Naive thymus-derived CD4-positive, alpha-beta T cell (primary cell): ENCODE measurements around the gene RASA2. TPM values are rescaled to one million over a fixed set of nuclear protein-coding genes. Genes with fewer than 3 reads are reported as not detected.
"Not testable (repeated sequence)": the region's sequence is repeated elsewhere in the genome, so short reads cannot be mapped to it uniquely, and the experiment has no call there.

Source experiments
- ATAC-seq: fragments of 150-1000 bp; cut with Tn5 transposase; 2 replicates; pipeline ENCODE4 v1.10.0; 2021; ENCODE audit warnings: mild to moderate bottlenecking, moderate library complexity
- CTCF ChIA-PET: fragments of 350-600 bp; sonication (Branson Sonifier 250); formaldehyde crosslinking; loops from one replicate; lab custom pipeline; 2021; ENCODE audit warnings: antibody characterized with exemption; lab: Charles Lee
- POLR2A ChIA-PET: fragments of 350-600 bp; sonication (Branson Sonifier 250); formaldehyde crosslinking; loops from one replicate; lab custom pipeline; 2021; ENCODE audit warnings: antibody characterized with exemption, inconsistent platforms; lab: Charles Lee
- DNase-seq, 9 donors: peaks; one replicate each; pipeline versions ENCODE4 v3.0.0 to v3.0.0-alpha.2; 2020 to 2022; ENCODE audit warnings: mixed read lengths in 1 of 9
- H3K27ac ChIP-seq: one replicate; pipeline ENCODE4 v1.7.0; 2013; ENCODE audit warnings: mild to moderate bottlenecking, low read depth, low read length, moderate library complexity
- H3K27me3 ChIP-seq, 2 donors: one replicate each; pipeline ENCODE4 v1.7.0; 2013; ENCODE audit warnings: low read length in 2 of 2, mild to moderate bottlenecking in 2 of 2, moderate library complexity in 2 of 2; ENCODE audit not compliant: control insufficient read depth in 2 of 2, insufficient read depth in 2 of 2
- H3K36me3 ChIP-seq, 3 experiments: 1 replicate in 2 of 3; 2 replicates in 1 of 3; pipeline ENCODE4 v1.7.0; 2013; ENCODE audit warnings: low read length in 3 of 3, mild to moderate bottlenecking in 3 of 3, moderate library complexity in 1 of 3; ENCODE audit not compliant: insufficient read depth in 3 of 3, control insufficient read depth in 2 of 3
- H3K4me1 ChIP-seq, 2 donors: one replicate each; pipeline ENCODE4 v1.7.0; 2013; ENCODE audit warnings: low read length in 2 of 2, mild to moderate bottlenecking in 2 of 2, moderate library complexity in 1 of 2; ENCODE audit not compliant: control insufficient read depth in 2 of 2, insufficient read depth in 2 of 2
- H3K4me3 ChIP-seq: 2 replicates; pipeline ENCODE4 v1.7.0; 2013; ENCODE audit warnings: mild to moderate bottlenecking, low read length
- H3K9me3 ChIP-seq, 3 experiments: 1 replicate in 2 of 3; 2 replicates in 1 of 3; pipeline ENCODE4 v1.7.0; 2013; ENCODE audit warnings: low read length in 3 of 3; ENCODE audit not compliant: control insufficient read depth in 2 of 3
- H3K27ac Mint-ChIP-seq, 9 donors: one replicate each; pipeline ENCODE4 v1.8.0; 2020 to 2022; ENCODE audit warnings: mixed read lengths in 9 of 9, mild to moderate bottlenecking in 8 of 9, moderate library complexity in 5 of 9, inconsistent platforms in 2 of 9
- H3K27me3 Mint-ChIP-seq, 5 donors: one replicate each; pipeline ENCODE4 v1.8.0; 2021 to 2022; ENCODE audit warnings: mixed read lengths in 5 of 5, mild to moderate bottlenecking in 1 of 5
- H3K36me3 Mint-ChIP-seq, 5 donors: one replicate each; pipeline ENCODE4 v1.8.0; 2020 to 2022; ENCODE audit warnings: mixed read lengths in 5 of 5, mild to moderate bottlenecking in 3 of 5, inconsistent platforms in 1 of 5
- H3K4me1 Mint-ChIP-seq, 7 donors: one replicate each; pipeline ENCODE4 v1.8.0; 2020 to 2022; ENCODE audit warnings: mixed read lengths in 7 of 7, mild to moderate bottlenecking in 3 of 7, inconsistent platforms in 1 of 7
- H3K4me3 Mint-ChIP-seq, 10 donors: one replicate each; pipeline ENCODE4 v1.8.0; 2020 to 2022; ENCODE audit warnings: mild to moderate bottlenecking in 10 of 10, mixed read lengths in 10 of 10, moderate library complexity in 6 of 10, inconsistent platforms in 2 of 10
- H3K9me3 Mint-ChIP-seq, 11 donors: one replicate each; pipeline ENCODE4 v1.8.0; 2020 to 2022; ENCODE audit warnings: mixed read lengths in 11 of 11, mild to moderate bottlenecking in 4 of 11, inconsistent platforms in 1 of 11, moderate library complexity in 1 of 11
- intact Hi-C, 2 donors: fragments of 100-400 bp; cut with micrococcal nuclease; formaldehyde crosslinking; loops; one replicate each; pipeline ENCODE4 v1.15.1; 2023
- polyA plus RNA-seq, 2 donors: library from polyadenylated mRNA; unstranded; fragments of 300-500 nt; fragmentation: Illumina TruSeq; gene quantifications; one replicate each; pipeline ENCODE4 v1.2.3, GENCODE V29; 2021
- total RNA-seq, 6 experiments: library from RNA in 5 of 6; stranded (reverse) in 5 of 6; gene quantifications; 1 replicate in 5 of 6; 2 replicates in 1 of 6; pipeline ENCODE4 v1.2.3 and lab custom pipeline; 2021 to 2026

Gene RASA2
- total and polyA plus RNA-seq, 7 experiments from 2014 or later: 51.0 to 120 (median 77.3) TPM

DNA sequence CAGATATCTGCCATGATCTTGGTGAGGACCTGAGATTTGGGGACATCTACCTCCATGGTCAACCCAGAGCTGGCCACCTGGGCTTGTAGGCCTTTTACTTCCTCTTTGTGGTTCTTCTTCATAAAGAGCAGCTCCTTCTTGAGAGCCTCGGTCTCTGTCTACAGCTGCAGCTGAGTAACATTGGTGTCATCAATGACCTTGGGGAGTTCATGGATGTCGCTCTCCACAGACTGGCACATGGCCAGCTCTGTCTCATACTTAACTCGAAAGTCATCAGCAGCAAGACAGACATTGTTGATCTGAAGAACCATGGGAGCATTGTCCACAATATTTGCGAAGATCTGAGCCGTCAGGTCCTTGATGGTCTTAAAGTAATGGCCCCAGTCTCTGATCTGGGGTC is 15.7 kb upstream of the RASA2 start:
- Mint-ChIP-seq H3K9me3 (peaks cover 0 to 4% (median 0%) of the 10 kb centered on the region in 11 donors), H3K27me3 (peaks cover 0 to 11% (median 0%) of the 10 kb centered on the region in 5 donors), H3K4me3 (no peak overlapping the region), H3K27ac (no peak overlapping the region), H3K4me1 (peaks cover 4 to 21% (median 18%) of the 10 kb centered on the region in 7 donors), H3K36me3 (no peaks in the 10 kb centered on the region)
- DNase-seq: no peak
- ChIA-PET CTCF (interaction anchor here (0.8 to 5.6 kb wide), 6 partner anchors 10 to 91 kb away, joined by 3 to 64 read pairs (median 4); no protein-coding TSS in a partner anchor), POLR2A (interaction anchor here (0.7 kb wide), 1 partner anchor 17 kb away, joined by 5 read pairs; no protein-coding TSS in a partner anchor)
- intact Hi-C loops: no loop called here
- Histone ChIP-seq H3K4me3 (no peak overlapping the region), H3K4me1 (peaks cover 4 to 5% of the 10 kb centered on the region in 2 donors), H3K36me3 (no peaks in the 10 kb centered on the region), H3K27ac (no peak overlapping the region), H3K27me3 (no peaks in the 10 kb centered on the region), H3K9me3 (no peaks in the 10 kb centered on the region)
- ATAC-seq: no peak

DNA sequence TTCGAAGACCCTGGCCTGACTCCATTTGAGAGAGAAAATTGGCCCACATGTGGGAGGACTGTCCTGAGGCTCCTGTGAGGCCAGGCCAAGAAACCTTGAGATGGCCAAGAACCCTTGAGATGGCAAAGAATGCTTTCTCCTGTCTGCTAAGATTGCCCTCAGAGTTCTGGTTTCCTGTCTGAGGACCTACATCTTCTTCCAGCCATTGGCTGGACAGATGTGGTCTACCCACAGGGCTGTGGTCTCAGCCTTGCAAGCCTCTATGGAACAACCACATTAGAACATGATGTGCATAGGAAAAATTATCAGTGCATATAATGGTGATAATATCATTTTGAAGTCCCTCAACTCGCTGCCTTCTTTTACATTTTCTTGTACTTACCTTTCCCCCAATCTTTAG is 10.8 kb upstream of the RASA2 start:
- H3K4me1 ChIP-seq: peaks cover 11% of the 10 kb centered on the region in 2 donors
- Mint-ChIP-seq H3K4me3 (peak overlapping the region in 2 of 10 donors; percentile 13 to 16), H3K9me3 (no peaks in the 10 kb centered on the region), H3K27me3 (peaks cover 0 to 21% (median 0%) of the 10 kb centered on the region in 5 donors), H3K36me3 (peaks cover 0 to 1% (median 0%) of the 10 kb centered on the region in 5 donors), H3K4me1 (peaks cover 21 to 46% (median 28%) of the 10 kb centered on the region in 7 donors), H3K27ac (peak overlapping the region in 4 of 9 donors; percentile 9 to 52 (median 44))
- ChIA-PET POLR2A (interaction anchor here (1.0 to 1.8 kb wide), 3 partner anchors 9 to 11 kb away, joined by 3 to 9 read pairs (median 5); partner anchors contain the start of gene RASA2), CTCF (interaction anchor here (0.7 to 2.7 kb wide), 4 partner anchors 69 to 85 kb away, joined by 3 to 16 read pairs (median 5); no protein-coding TSS in a partner anchor)
- intact Hi-C loops: loop anchor here in 1 of 2 donors (1.0 kb wide), 1 partner anchor 22 kb away; no protein-coding TSS in a partner anchor
- ATAC-seq (peak; percentile 43), DNase-seq (no peak)
- H3K9me3 ChIP-seq: no peaks in the 10 kb centered on the region
- no peaks in the 10 kb centered on the region for H3K27me3 ChIP-seq
- H3K36me3 ChIP-seq: no peaks in the 10 kb centered on the region
- no peak overlapping the region for H3K27ac ChIP-seq
- no peak overlapping the region for H3K4me3 ChIP-seq

DNA sequence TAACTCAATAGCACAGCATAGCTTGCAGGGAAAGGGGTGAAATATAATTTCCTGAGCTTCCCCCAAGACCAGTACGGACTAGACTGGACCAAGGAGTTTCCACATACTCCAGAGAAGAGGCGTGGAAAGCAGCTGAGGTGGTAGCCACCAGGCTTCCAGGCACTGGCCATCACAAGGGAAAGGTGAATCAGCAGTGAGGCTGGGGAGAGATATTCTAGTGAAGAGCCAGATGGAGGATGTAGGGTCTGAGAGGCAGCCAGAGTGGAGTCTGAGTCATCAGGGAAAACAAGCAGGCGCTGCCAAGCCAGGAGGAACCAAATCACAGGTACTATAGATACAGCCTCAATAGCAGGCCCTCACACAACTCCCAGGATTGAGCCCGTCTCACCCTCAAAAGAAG is 9.6 kb upstream of the RASA2 start:
- Histone ChIP-seq H3K36me3 (no peaks in the 10 kb centered on the region), H3K4me1 (peaks cover 11% of the 10 kb centered on the region in 2 donors), H3K4me3 (no peak overlapping the region), H3K9me3 (no peaks in the 10 kb centered on the region), H3K27ac (no peak overlapping the region), H3K27me3 (no peaks in the 10 kb centered on the region)
- Mint-ChIP-seq H3K36me3 (peaks cover 0 to 1% (median 0%) of the 10 kb centered on the region in 5 donors), H3K4me1 (peaks cover 24 to 46% (median 32%) of the 10 kb centered on the region in 7 donors), H3K27ac (no peak overlapping the region), H3K9me3 (no peaks in the 10 kb centered on the region), H3K27me3 (peaks cover 0 to 21% (median 0%) of the 10 kb centered on the region in 5 donors), H3K4me3 (no peak overlapping the region)
- POLR2A ChIA-PET: interaction anchor here (1.5 to 1.8 kb wide), 2 partner anchors 8 to 10 kb away, joined by 5 to 9 read pairs; partner anchors contain the start of gene RASA2
- CTCF ChIA-PET: interaction anchor here (0.6 to 2.7 kb wide), 4 partner anchors 76 to 134 kb away, joined by 3 to 16 read pairs (median 4); no protein-coding TSS in a partner anchor
- DNase-seq (no peak), ATAC-seq (no peak)
- intact Hi-C loops: no loop called here

DNA sequence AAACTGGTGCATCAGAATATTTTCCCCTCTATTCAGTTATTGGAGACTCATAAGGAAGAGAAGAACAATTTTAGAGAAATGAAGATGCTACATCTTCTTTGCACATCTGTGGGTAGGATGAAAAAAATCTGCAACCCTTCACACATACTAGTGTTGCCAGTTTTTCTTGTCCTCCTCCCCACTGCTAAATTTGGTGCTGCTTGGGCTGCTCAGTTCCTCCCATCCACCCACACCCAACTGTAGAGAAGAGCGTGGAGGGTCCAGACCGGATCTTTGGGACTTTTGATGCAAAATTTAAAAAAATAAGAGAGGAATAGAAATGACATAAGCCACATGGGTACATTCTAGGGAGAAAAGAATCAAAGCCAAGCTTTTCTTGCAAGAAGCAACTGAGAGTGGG is 8.7 kb upstream of the RASA2 start:
- Mint-ChIP-seq H3K36me3 (peaks cover 0 to 1% (median 0%) of the 10 kb centered on the region in 5 donors), H3K9me3 (no peaks in the 10 kb centered on the region), H3K27ac (peak overlapping the region in 2 of 9 donors; percentile 36 to 51), H3K27me3 (peaks cover 0 to 21% (median 0%) of the 10 kb centered on the region in 5 donors), H3K4me3 (no peak overlapping the region), H3K4me1 (peaks cover 24 to 46% (median 33%) of the 10 kb centered on the region in 7 donors)
- no peak overlapping the region for H3K27ac ChIP-seq
- no peaks in the 10 kb centered on the region for H3K36me3 ChIP-seq
- intact Hi-C loops: no loop called here
- ChIA-PET CTCF (interaction anchor here (0.6 to 2.7 kb wide), 2 partner anchors 82 to 433 kb away, joined by 8 to 16 read pairs; no protein-coding TSS in a partner anchor), POLR2A (interaction anchor here (1.0 kb wide), 1 partner anchor 9 kb away, joined by 4 read pairs; no protein-coding TSS in a partner anchor)
- no peak for DNase-seq
- H3K27me3 ChIP-seq: no peaks in the 10 kb centered on the region
- no peak overlapping the region for H3K4me3 ChIP-seq
- ATAC-seq: no peak
- no peaks in the 10 kb centered on the region for H3K9me3 ChIP-seq
- peaks cover 11% of the 10 kb centered on the region in 2 donors for H3K4me1 ChIP-seq

DNA sequence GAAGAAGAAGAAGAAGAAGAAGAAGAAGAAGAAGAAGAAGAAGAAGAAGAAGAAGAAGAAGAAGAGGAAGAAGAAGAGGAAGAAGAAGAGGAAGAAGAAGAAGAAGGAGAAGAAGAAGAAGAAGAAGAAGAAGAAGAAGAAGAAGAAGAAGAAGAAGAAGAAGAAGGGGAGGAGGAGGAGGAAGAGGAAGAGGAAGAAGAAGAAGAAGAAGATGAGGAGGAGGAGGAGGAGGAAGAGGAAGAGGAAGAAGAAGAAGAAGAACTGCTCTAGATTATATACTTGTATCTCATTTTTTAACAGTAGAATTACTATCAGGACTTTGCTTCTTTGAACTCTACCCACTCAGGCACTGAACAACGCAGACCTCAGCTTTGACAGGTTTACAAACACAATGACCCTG is 8.0 kb upstream of the RASA2 start:
- H3K9me3 Mint-ChIP-seq, H3K27me3 ChIP-seq, H3K4me3 Mint-ChIP-seq, H3K27ac ChIP-seq, H3K36me3 Mint-ChIP-seq, DNase-seq, H3K4me3 ChIP-seq, intact Hi-C loops, ATAC-seq, H3K9me3 ChIP-seq, H3K36me3 ChIP-seq: not testable (repeated sequence)
- CTCF ChIA-PET: interaction anchor here (1.0 to 2.7 kb wide), 2 partner anchors 36 to 82 kb away, joined by 3 to 16 read pairs; no protein-coding TSS in a partner anchor
- Mint-ChIP-seq H3K27me3 (peaks cover 0 to 17% (median 0%) of the 10 kb centered on the region in 5 donors), H3K4me1 (peaks cover 24 to 51% (median 35%) of the 10 kb centered on the region in 7 donors), H3K27ac (peak overlapping the region in 1 of 9 donors; percentile 14)
- H3K4me1 ChIP-seq: peaks cover 11% of the 10 kb centered on the region in 2 donors
- POLR2A ChIA-PET: interaction anchor here (1.0 kb wide), 1 partner anchor 9 kb away, joined by 4 read pairs; no protein-coding TSS in a partner anchor

DNA sequence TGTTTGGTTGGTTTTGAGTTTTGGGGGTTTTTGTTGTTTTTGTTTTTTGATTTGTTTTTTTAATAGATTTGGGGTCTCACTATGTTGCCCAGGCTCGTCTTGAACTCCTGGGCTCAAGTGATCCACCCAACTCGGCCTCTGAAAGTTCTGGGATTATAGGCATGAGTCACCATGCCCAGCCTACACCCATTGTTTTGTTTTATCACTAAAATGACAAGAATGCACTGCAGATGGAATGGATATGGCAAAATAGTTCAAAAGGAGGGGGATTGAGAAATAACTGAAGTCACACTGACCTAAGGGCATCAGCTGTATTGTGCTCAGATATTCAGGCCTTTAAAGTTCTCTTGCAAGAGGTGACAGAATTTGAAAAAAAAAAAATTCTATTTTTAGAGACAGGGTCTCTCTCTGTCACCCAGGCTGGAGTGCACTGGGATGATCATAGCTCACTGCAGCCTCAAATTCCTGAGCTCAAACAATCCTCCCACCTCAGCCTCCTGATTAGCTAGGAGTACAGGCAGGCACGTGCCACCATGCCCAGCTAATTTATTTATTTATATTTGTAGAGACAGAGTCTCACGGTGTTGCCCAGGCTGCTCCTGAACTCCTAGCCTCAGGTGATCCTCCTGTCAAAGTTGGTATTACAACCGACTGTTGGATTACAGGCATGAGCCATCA is 4.4 kb upstream of the RASA2 start:
- Histone ChIP-seq H3K36me3 (no peaks in the 10 kb centered on the region), H3K4me3 (no peak overlapping the region), H3K9me3 (no peaks in the 10 kb centered on the region), H3K27ac (no peak overlapping the region), H3K4me1 (peaks cover 14 to 20% of the 10 kb centered on the region in 2 donors), H3K27me3 (no peaks in the 10 kb centered on the region)
- H3K9me3 Mint-ChIP-seq: peaks cover 0 to 3% (median 0%) of the 10 kb centered on the region in 11 donors
- POLR2A ChIA-PET: interaction anchor here (0.6 to 0.7 kb wide), 2 partner anchors 9 to 176 kb away, joined by 3 to 4 read pairs; no protein-coding TSS in a partner anchor
- CTCF ChIA-PET: interaction anchor here (0.7 kb wide), 2 partner anchors 22 to 250 kb away, joined by 3 to 5 read pairs; partner anchors contain the start of gene PXYLP1
- intact Hi-C loops: loop anchor here (10.0 kb wide), 2 partner anchors 252 to 1242 kb away; partner anchors contain the start of genes RNF7 (in 1 of the 2) and TRPC1 (in 1 of the 2)
- no peak overlapping the region for H3K4me3 Mint-ChIP-seq
- H3K4me1 Mint-ChIP-seq: peaks cover 24 to 51% (median 34%) of the 10 kb centered on the region in 7 donors
- no peak for ATAC-seq
- DNase-seq: no peak
- H3K36me3 Mint-ChIP-seq: peaks cover 0 to 10% (median 0%) of the 10 kb centered on the region in 5 donors
- no peak overlapping the region for H3K27ac Mint-ChIP-seq
- peaks cover 0 to 15% (median 0%) of the 10 kb centered on the region in 5 donors for H3K27me3 Mint-ChIP-seq
